Measurements from ENCODE around the gene ZNF579.
A peak's percentile ranks its signal among the peaks of the same experiment; 100 is the strongest.

ZNF579 gene, protein sequence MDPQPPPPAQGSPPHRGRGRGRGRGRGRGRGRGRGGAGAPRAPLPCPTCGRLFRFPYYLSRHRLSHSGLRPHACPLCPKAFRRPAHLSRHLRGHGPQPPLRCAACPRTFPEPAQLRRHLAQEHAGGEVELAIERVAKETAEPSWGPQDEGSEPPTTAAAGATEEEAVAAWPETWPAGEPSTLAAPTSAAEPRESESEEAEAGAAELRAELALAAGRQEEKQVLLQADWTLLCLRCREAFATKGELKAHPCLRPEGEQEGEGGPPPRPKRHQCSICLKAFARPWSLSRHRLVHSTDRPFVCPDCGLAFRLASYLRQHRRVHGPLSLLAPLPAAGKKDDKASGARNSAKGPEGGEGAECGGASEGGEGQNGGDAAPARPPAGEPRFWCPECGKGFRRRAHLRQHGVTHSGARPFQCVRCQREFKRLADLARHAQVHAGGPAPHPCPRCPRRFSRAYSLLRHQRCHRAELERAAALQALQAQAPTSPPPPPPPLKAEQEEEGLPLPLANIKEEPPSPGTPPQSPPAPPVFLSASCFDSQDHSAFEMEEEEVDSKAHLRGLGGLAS

DNA sequence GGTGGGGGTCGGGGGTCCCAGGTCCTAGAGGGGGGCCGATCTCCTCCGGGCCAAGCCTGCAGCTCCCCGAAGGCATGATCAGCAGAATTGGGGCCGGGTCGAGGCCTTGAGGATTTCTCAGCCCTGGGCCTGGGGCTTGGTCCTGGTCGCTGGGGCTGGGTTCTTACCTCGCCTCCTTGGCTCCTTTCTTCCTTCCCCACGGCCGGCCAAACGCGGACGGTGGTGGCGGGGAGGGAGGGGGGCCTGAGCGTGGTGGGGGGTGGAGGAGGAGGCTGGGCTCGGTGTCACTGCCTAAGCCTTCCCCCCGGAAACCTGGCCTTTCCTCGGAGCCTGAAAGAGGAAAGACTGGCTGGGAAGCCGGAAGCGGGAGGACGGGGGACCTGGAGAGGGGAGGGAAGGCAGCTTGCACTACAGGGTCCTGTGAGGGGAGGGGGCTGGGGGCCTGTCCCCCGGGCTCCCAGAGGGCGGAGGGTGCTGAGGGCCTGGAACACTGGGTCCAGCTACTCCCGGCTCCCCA is at the start of gene ZNF579:
ZNF579 (minus strand) TSS at position 221 of the 517 bp plus-strand sequence. CDS start 1,209 bp downstream, outside the sequence.
- peak; percentile 91 for DNase-seq

DNA sequence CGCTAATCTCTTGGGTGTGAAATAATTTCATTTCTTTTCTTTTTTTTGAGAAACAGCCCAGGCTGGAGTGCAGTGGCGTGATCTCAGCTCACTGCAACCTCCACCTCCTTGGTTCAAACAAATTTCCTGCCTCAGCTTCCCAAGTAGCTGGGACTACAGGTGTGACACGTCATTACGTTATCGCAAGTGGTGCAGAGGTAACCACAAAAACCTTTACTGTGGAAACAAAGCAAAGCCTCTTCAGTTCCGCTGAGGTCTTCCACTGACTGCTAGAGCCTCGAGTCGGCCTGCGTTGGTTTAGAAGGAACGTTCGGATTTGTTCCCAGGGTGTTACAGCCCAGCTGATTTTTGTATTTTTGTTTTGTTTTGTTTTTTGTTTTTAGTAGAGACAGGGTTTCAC is 45.7 kb upstream of the ZNF579 start:
- no peak for DNase-seq

DNA sequence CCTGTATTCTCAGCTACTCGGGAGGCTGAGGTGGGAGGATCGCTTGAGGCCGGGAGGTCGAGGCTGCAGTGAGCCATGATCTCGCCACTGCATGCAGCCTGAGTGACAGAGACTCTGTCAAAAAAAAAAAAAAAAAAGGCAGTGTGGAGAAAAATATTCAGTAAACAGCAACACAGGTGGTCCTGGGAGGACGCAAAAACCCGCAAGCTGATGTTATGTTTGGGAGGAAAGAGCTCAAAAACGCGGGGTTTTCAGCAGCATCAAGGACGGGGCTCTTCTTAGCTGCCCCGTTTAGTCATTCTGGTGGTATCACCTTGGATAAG is 44.3 kb upstream of the ZNF579 start:
- no peak for DNase-seq

GRCh38 chr19:55624109-55625003 is 43.7 kb upstream of the ZNF579 start, which contains the start of gene ZNF784:
TSS of gene ZNF784 (minus strand) at chr19:55624566. CDS start at chr19:55624561, 5 bp downstream.
- DNase-seq: peak; percentile 96

GRCh38 chr19:55623561-55623960 is 42.9 kb upstream of the ZNF579 start:
- no peak for DNase-seq

DNA sequence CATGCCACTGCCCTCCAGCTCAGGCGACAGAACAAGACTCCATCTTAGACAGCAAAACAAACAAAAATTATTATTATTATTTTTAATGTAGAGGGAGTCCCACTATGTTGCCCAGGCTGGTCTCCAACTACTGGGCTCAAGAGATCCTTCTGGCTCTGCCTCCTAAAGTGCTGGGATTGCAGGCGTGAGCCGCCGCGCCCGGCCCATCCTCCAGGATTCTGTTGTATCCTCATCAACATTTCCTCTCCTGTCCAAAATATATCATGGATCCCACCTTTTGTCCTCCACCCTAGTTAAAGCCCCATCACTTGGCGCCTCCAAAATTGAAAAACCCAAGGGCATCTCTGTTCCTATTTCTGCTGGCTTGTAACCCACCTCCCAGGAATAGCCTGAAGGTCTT is 42.5 kb upstream of the ZNF579 start:
- no peak for DNase-seq

- DNase-seq: no peak
Measured at GRCh38 chr19:55622242-55622969, 41.8 kb upstream of the ZNF579 start.

DNA sequence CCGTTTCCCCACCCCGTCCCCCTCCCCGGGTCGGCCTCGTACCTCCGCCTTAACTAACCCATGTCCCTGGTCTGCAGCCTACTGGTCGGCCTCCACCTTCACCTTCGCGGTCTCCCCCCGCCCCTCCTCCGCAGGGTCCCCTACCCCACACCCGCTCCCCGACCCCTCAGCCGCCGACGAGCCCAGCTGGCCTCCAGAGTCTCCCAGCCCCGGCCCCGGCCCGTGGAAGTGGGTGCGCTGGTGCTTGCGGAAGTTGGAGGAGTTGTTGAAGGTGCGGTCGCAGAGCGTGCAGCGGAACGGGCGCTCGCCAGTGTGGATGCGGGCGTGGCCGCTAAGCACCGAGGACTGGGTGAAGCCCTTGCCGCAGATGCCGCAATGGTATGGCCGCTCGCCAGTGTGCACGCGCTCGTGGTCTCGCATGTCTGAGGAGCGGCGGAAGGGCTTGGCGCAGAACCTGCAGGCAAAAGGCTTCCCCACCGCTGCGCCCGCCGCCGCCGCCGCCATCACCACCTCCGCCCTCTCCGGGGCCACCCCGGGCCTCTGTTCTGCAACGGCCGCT is 41.1 kb upstream of the ZNF579 start:
- no peak for DNase-seq

GRCh38 chr19:55621205-55621672 is 40.6 kb upstream of the ZNF579 start:
- DNase-seq: no peak

- DNase-seq: peak; percentile 66
Measured at GRCh38 chr19:55620410-55621204, 40.0 kb upstream of the ZNF579 start.

GRCh38 chr19:55619286-55619685 is 38.6 kb upstream of the ZNF579 start:
- no peak for DNase-seq

DNA sequence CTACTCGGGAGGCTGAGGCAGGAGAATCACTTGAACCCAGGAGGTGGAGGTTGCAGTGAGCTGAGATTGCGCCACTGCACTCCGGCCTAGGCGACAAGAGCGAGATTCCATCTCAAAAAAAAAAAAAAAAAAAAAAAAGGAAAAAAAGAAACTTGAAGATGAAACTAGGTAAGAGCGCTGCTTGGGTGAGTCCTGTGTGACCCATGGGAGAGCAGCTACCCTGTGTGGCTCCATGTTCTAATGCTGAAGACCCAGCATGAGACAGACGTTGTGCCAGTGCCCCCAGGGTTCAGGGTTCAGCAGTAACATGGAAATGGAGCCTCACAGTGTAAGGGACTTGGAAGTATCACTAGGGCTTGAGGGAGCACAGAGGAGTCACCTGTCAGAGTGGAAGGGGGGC is 37.8 kb upstream of the ZNF579 start:
- no peak for DNase-seq

GRCh38 chr19:55617426-55617825 is 36.8 kb upstream of the ZNF579 start:
- DNase-seq: no peak

- no peak for DNase-seq
Measured at GRCh38 chr19:55616395-55616875, 35.8 kb upstream of the ZNF579 start.

DNA sequence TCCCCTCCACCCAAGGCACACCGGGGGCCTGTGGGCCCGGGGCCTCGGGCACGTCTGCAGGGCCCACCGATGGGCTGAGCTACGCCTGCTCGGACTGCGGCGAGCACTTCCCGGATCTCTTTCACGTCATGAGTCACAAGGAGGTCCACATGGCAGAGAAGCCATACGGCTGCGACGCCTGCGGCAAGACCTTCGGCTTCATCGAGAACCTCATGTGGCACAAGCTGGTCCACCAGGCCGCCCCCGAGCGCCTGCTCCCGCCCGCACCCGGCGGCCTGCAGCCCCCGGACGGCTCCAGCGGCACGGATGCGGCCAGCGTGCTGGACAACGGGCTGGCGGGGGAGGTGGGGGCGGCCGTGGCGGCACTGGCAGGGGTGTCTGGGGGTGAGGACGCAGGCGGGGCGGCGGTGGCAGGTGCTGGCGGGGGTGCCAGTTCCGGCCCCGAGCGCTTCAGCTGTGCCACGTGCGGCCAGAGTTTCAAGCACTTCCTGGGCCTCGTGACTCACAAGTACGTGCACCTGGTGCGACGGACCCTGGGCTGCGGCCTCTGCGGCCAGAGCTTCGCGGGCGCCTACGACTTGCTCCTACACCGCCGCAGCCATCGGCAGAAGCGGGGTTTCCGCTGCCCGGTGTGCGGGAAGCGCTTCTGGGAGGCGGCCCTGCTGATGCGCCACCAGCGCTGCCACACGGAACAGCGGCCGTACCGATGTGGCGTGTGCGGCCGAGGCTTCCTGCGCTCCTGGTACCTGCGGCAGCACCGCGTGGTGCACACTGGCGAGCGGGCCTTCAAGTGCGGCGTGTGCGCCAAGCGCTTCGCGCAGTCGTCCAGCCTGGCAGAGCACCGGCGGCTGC is 35.1 kb upstream of the ZNF579 start:
- DNase-seq: no peak

DNA sequence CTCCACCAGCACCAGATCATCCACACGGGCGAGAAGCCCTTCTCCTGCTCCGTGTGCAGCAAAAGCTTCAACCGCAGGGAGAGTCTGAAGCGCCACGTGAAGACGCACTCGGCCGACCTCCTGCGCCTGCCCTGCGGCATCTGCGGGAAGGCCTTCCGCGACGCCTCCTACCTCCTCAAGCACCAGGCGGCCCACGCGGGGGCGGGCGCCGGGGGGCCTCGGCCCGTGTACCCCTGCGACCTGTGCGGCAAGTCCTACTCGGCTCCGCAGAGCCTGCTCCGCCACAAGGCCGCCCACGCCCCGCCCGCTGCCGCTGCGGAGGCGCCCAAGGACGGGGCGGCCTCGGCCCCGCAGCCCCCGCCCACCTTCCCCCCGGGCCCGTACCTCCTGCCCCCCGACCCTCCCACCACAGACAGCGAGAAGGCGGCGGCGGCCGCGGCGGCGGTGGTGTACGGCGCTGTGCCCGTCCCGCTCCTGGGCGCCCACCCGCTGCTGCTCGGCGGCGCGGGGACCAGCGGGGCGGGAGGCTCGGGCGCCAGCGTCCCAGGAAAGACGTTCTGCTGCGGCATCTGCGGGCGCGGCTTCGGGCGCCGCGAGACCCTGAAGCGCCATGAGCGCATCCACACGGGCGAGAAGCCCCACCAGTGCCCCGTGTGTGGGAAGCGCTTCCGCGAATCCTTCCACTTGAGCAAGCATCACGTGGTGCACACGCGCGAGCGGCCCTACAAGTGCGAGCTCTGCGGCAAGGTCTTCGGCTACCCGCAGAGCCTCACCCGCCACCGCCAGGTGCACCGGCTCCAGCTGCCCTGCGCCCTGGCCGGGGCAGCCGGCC is 34.3 kb upstream of the ZNF579 start:
- no peak for DNase-seq

- DNase-seq: no peak
Measured at GRCh38 chr19:55613930-55614710, 33.5 kb upstream of the ZNF579 start.

- no peak for DNase-seq
Measured at GRCh38 chr19:55613396-55613795, 32.7 kb upstream of the ZNF579 start.

Measured in activated CD8-positive, alpha-beta memory T cell treated with anti-CD3 and anti-CD28 coated beads for 24 hours (primary cell).